ENCODE data around the gene MANEAL.

DNA sequence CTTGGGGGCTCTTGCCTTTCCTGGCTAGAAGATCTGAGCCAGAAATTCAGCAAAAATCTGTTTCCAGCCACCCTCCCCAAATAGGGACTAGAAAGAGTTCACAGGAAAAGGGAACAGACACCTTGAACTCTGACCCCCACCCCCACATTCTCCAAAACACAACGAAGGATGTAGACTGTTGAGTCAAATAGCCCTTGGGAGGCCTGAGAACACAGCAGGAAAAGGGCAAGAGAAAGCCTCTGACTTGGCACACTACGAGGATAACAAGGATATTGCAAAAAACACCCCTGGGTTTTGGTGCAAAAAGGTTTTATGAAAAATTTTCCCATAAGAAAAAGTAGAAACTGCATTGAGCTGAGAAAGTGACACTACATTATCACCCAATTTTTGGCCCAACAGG is 16.3 kb downstream of the MANEAL start:
- TF ChIP-seq, protein P1, sequence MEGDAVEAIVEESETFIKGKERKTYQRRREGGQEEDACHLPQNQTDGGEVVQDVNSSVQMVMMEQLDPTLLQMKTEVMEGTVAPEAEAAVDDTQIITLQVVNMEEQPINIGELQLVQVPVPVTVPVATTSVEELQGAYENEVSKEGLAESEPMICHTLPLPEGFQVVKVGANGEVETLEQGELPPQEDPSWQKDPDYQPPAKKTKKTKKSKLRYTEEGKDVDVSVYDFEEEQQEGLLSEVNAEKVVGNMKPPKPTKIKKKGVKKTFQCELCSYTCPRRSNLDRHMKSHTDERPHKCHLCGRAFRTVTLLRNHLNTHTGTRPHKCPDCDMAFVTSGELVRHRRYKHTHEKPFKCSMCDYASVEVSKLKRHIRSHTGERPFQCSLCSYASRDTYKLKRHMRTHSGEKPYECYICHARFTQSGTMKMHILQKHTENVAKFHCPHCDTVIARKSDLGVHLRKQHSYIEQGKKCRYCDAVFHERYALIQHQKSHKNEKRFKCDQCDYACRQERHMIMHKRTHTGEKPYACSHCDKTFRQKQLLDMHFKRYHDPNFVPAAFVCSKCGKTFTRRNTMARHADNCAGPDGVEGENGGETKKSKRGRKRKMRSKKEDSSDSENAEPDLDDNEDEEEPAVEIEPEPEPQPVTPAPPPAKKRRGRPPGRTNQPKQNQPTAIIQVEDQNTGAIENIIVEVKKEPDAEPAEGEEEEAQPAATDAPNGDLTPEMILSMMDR (IDR thresholded peaks at IDR 0.05), result no peak
- TF ChIP-seq POLR2AphosphoS5 (IDR thresholded peaks at IDR 0.05) (no peak), POLR2A (IDR thresholded peaks at IDR 0.05) (no peak)

All from breast epithelium (tissue), 3 donors.